Measurements from ENCODE around the gene GBGT1.
A peak's percentile ranks its signal among the peaks of the same experiment; 100 is the strongest.

The GBGT1 gene

GRCh38 chr9:133113949-133114885 lies 49.5 kb downstream of the GBGT1 start:
- Mint-ChIP-seq H3K4me1 (peaks cover 52% of the 10 kb centered on the region), H3K4me3 (no peak overlapping the region), H3K27me3 (ENCODE audit: low read depth, poor library complexity) (no peaks in the 10 kb centered on the region), H3K27ac (peak overlapping the region; percentile 97), H3K9me3 (no peaks in the 10 kb centered on the region), H3K36me3 (ENCODE audit: low read depth) (peaks cover 12% of the 10 kb centered on the region)
- TF ChIP-seq CTCF (IDR thresholded peaks at IDR 0.05) = no peak
- DNase-seq = peak; percentile 56

- Mint-ChIP-seq H3K9me3 (no peaks in the 10 kb centered on the region), H3K27ac (peak overlapping the region; percentile 97), H3K4me3 (no peak overlapping the region), H3K27me3 (ENCODE audit: low read depth, poor library complexity) (no peaks in the 10 kb centered on the region), H3K4me1 (peaks cover 44% of the 10 kb centered on the region), H3K36me3 (ENCODE audit: low read depth) (peaks cover 12% of the 10 kb centered on the region)
- DNase-seq = no peak
- TF ChIP-seq CTCF (IDR thresholded peaks at IDR 0.05) = no peak
Observed at GRCh38 chr9:133113163-133113948, 50.4 kb downstream of the GBGT1 start.

- DNase-seq = no peak
- Mint-ChIP-seq H3K4me1 (peaks cover 37% of the 10 kb centered on the region), H3K9me3 (no peaks in the 10 kb centered on the region), H3K27ac (no peak overlapping the region), H3K4me3 (no peak overlapping the region), H3K36me3 (ENCODE audit: low read depth) (peaks cover 12% of the 10 kb centered on the region), H3K27me3 (ENCODE audit: low read depth, poor library complexity) (no peaks in the 10 kb centered on the region)
- TF ChIP-seq CTCF (IDR thresholded peaks at IDR 0.05) = no peak
Observed at GRCh38 chr9:133112663-133113026, 51.1 kb downstream of the GBGT1 start.

- no peaks in the 10 kb centered on the region for H3K9me3 Mint-ChIP-seq
- H3K4me1 Mint-ChIP-seq = peaks cover 33% of the 10 kb centered on the region
- no peak overlapping the region for H3K4me3 Mint-ChIP-seq
- H3K36me3 Mint-ChIP-seq (ENCODE audit: low read depth) = peaks cover 12% of the 10 kb centered on the region
- TF ChIP-seq CTCF (IDR thresholded peaks at IDR 0.05) = no peak
- no peak overlapping the region for H3K27ac Mint-ChIP-seq
- H3K27me3 Mint-ChIP-seq (ENCODE audit: low read depth, poor library complexity) = no peaks in the 10 kb centered on the region
- no peak for DNase-seq
Observed at GRCh38 chr9:133111808-133112662, 51.7 kb downstream of the GBGT1 start.

GRCh38 chr9:133109931-133110650 lies 53.6 kb downstream of the GBGT1 start:
- TF ChIP-seq CTCF (IDR thresholded peaks at IDR 0.05) = no peak
- H3K4me1 Mint-ChIP-seq = peaks cover 21% of the 10 kb centered on the region
- peak overlapping the region; percentile 64 for H3K27ac Mint-ChIP-seq
- no peak overlapping the region for H3K4me3 Mint-ChIP-seq
- peaks cover 17% of the 10 kb centered on the region for H3K36me3 Mint-ChIP-seq (ENCODE audit: low read depth)
- H3K27me3 Mint-ChIP-seq (ENCODE audit: low read depth, poor library complexity) = no peaks in the 10 kb centered on the region
- H3K9me3 Mint-ChIP-seq = no peaks in the 10 kb centered on the region
- DNase-seq = no peak
